CD4-positive, alpha-beta T cell treated with Interleukin-15 for 4 hours (primary cell): ENCODE measurements around the gene FOXO4.

Source experiments
- DNase-seq: peaks from one replicate; pipeline ENCODE4 v3.0.0-alpha.2; 2020; ENCODE audit warnings: low spot score

FOXO4 gene

GRCh38 chrX:71143508-71143907 lies 47.9 kb downstream of the FOXO4 start:
- DNase-seq: no peak

- DNase-seq: no peak
Measured at GRCh38 chrX:71144651-71145050, 49.0 kb downstream of the FOXO4 start, which contains the start of gene NLGN3. Gene NLGN3 (plus strand): TSS chrX:71144841. CDS start chrX:71147750, 2,909 bp downstream.

- DNase-seq: no peak
Measured at GRCh38 chrX:71147496-71148277, 52.0 kb downstream of the FOXO4 start.

GRCh38 chrX:71148278-71148663 lies 52.6 kb downstream of the FOXO4 start:
- DNase-seq: no peak

GRCh38 chrX:71151366-71151765 lies 55.7 kb downstream of the FOXO4 start:
- DNase-seq: no peak
